B cell (primary cell): Measurements from ENCODE around the gene ZC3H7B. TPM values are rescaled to one million over a fixed set of nuclear protein-coding genes. Genes with fewer than 3 reads are reported as not detected.

Experiments
- ATAC-seq: fragments of 200-7000 bp; cut with Tn5 transposase; one replicate; pipeline ENCODE4 v1.10.0; 2021; ENCODE audit warnings: low read depth, mild to moderate bottlenecking, moderate number of reproducible peaks, moderate library complexity
- CTCF ChIA-PET: fragments of 350-600 bp; sonication (Branson Sonifier 250); formaldehyde crosslinking; loops from one replicate; lab custom pipeline; 2021; ENCODE audit warnings: antibody characterized with exemption, inconsistent platforms; lab: Charles Lee
- POLR2A ChIA-PET: fragments of 350-600 bp; sonication (Branson Sonifier 250); formaldehyde crosslinking; loops from one replicate; lab custom pipeline; 2021; ENCODE audit warnings: antibody characterized with exemption; lab: Charles Lee
- DNase-seq: peaks from one replicate; pipeline ENCODE4 v3.0.0; 2013
- H2AFZ ChIP-seq: 2 replicates; pipeline ENCODE4 v1.6.1; 2012; ENCODE audit warnings: mild to moderate bottlenecking, low read depth, low read length; ENCODE audit not compliant: insufficient read depth, poor library complexity, severe bottlenecking
- H3K27ac ChIP-seq, 2 donors: 1 replicate in 1 of 2; 2 replicates in 1 of 2; pipeline ENCODE4 v1.5.1; 2012 to 2013; ENCODE audit warnings: low read length in 2 of 2, mild to moderate bottlenecking in 2 of 2, moderate library complexity in 1 of 2
- H3K27me3 ChIP-seq, 4 experiments: fragments of 200-600 bp in 1 of 4; sonication (generic) in 1 of 4; replicated peaks in 1 of 4; 1 replicate in 2 of 4; 2 replicates in 2 of 4; pipeline versions ENCODE4 v1.6.1 to v1.7.0; 2013 to 2016; ENCODE audit warnings: low read length in 3 of 4, mild to moderate bottlenecking in 2 of 4, mixed read lengths in 1 of 4, moderate library complexity in 1 of 4; ENCODE audit not compliant: insufficient read depth in 4 of 4, control insufficient read depth in 3 of 4; ENCODE audit errors: control extremely low read depth in 1 of 4
- H3K36me3 ChIP-seq, 2 experiments: replicated peaks in 1 of 2; 1 replicate in 1 of 2; 2 replicates in 1 of 2; pipeline versions ENCODE4 v1.6.1 to v1.7.1; 2013; ENCODE audit warnings: low read length in 1 of 2; ENCODE audit not compliant: insufficient read depth in 2 of 2, control insufficient read depth in 1 of 2; ENCODE audit errors: control extremely low read depth in 1 of 2, extremely low read depth in 1 of 2
- H3K4me1 ChIP-seq, 2 donors: fragments of 200-600 bp in 1 of 2; sonication (generic) in 1 of 2; 1 replicate in 1 of 2; 2 replicates in 1 of 2; pipeline versions ENCODE4 v1.5.1 to v1.6.1; 2013 to 2017; ENCODE audit warnings: low read length in 2 of 2; ENCODE audit not compliant: control insufficient read depth in 2 of 2, insufficient read depth in 2 of 2
- H3K4me2 ChIP-seq: replicated peaks from 2 replicates; pipeline ENCODE3; 2012; ENCODE audit warnings: mild to moderate bottlenecking, low read depth, low read length; ENCODE audit not compliant: poor library complexity, severe bottlenecking
- H3K4me3 ChIP-seq, 5 experiments: fragments of 200-600 bp in 1 of 5; sonication (generic) in 1 of 5; 1 replicate in 3 of 5; 2 replicates in 2 of 5; pipeline versions ENCODE4 v1.5.1 to v1.7.0; 2011 to 2016; ENCODE audit warnings: low read length in 4 of 5, mild to moderate bottlenecking in 4 of 5, low read depth in 2 of 5, control low read depth in 1 of 5, moderate library complexity in 1 of 5; ENCODE audit not compliant: insufficient read depth in 1 of 5; ENCODE audit errors: control extremely low read depth in 1 of 5, extremely low read depth in 1 of 5
- H3K79me2 ChIP-seq: fragments of 200-600 bp; sonication (generic); one replicate; pipeline ENCODE4 v1.6.0; 2016; ENCODE audit warnings: low read length; ENCODE audit not compliant: control insufficient read depth, insufficient read depth
- H3K9ac ChIP-seq: fragments of 200-600 bp; sonication (generic); 2 replicates; pipeline ENCODE4 v1.6.1; 2017; ENCODE audit warnings: mild to moderate bottlenecking, low read length, moderate library complexity
- H3K9me3 ChIP-seq, 3 donors: one replicate each; pipeline versions ENCODE4 v1.6.1 to v1.7.1; 2013; ENCODE audit warnings: low read length in 2 of 3; ENCODE audit not compliant: control insufficient read depth in 2 of 3, insufficient read depth in 1 of 3; ENCODE audit errors: control extremely low read depth in 1 of 3
- H4K20me1 ChIP-seq: 2 replicates; pipeline ENCODE4 v1.6.0; 2012; ENCODE audit warnings: mild to moderate bottlenecking, low read length; ENCODE audit not compliant: insufficient read depth, control insufficient read depth, poor library complexity, severe bottlenecking
- H3K27ac Mint-ChIP-seq: one replicate; pipeline ENCODE4 v1.8.0; 2021; ENCODE audit warnings: mixed read lengths
- H3K27me3 Mint-ChIP-seq: one replicate; pipeline ENCODE4 v1.8.0; 2021; ENCODE audit warnings: mixed read lengths
- H3K4me1 Mint-ChIP-seq: one replicate; pipeline ENCODE4 v1.8.0; 2021; ENCODE audit warnings: mixed read lengths
- H3K4me3 Mint-ChIP-seq: one replicate; pipeline ENCODE4 v1.8.0; 2021; ENCODE audit warnings: mixed read lengths
- H3K9me3 Mint-ChIP-seq: one replicate; pipeline ENCODE4 v1.8.0; 2022; ENCODE audit warnings: mixed read lengths; ENCODE audit not compliant: insufficient read depth
- EZH2 ChIP-seq: IDR thresholded peaks from 2 replicates; pipeline ENCODE4 v1.6.1; 2012; ENCODE audit warnings: borderline replicate concordance, low read depth, mild to moderate bottlenecking, moderate library complexity, low read length; ENCODE audit not compliant: insufficient read depth, poor library complexity, severe bottlenecking
- WGBS: methylation state at CpG from one replicate; pipeline ENCODE4 v1.1.5; 2013; ENCODE audit warnings: missing lambda C conversion rate; ENCODE audit not compliant: insufficient coverage; 5-methylcytosine and 5-hydroxymethylcytosine counted together
- intact Hi-C: fragments of 100-400 bp; cut with micrococcal nuclease; formaldehyde crosslinking; loops from one replicate; pipeline ENCODE4 v1.10.0; 2022
- polyA plus RNA-seq: library from polyadenylated mRNA; depleted of rRNA; stranded (reverse); fragments of >200 nt; gene quantifications from 2 replicates; pipeline ENCODE4 v1.2.3, GENCODE V29; 2012
- total RNA-seq, 2 donors: library from RNA; stranded (reverse); fragments of 120-200 nt in 1 of 2; gene quantifications; 1 replicate in 1 of 2; 2 replicates in 1 of 2; pipeline versions ENCODE4 v1.2.3 to v1.2.4, GENCODE V29; 2013 to 2022
- TF ChIP-seq, protein P1 (sequence below): fragments of 200-600 bp; IDR thresholded peaks from one replicate; pipeline ENCODE4 v1.8.0; 2022; ENCODE audit warnings: antibody characterized with exemption, mild to moderate bottlenecking

ZC3H7B gene
- total and polyA plus RNA-seq, 2 donors (not counting 1 experiment from before 2014, with no cell fraction given), result 29.8 to 41.9 TPM

DNA sequence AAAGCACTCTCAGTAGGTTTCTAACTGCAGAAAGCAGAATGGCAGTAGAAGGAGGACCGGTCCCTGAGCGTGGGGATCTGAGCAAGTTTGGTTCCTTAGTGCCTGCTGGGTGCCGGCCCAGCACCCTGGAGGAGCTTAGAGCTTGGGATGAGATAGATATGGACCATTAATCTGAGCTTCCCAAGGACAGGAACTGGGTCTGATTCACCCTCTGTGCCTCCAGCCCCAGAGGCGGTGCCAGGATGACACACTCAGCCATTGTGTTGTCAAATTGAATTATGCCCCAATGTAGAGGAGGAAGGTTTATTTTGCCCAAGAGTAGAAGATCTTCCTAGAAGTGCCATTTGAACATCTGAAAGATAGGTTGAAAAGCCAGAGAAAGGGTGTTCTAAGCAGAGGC is 4.3 kb downstream of the ZC3H7B start:
- H3K36me3 ChIP-seq, result peaks cover 5 to 15% of the 10 kb centered on the region in 2 experiments
- H3K79me2 ChIP-seq, result peaks cover 94% of the 10 kb centered on the region
- H4K20me1 ChIP-seq, result peaks cover 48% of the 10 kb centered on the region
- peaks cover 11 to 15% of the 10 kb centered on the region in 2 donors for H3K4me1 ChIP-seq
- CTCF ChIA-PET, result no interaction called here
- H3K9me3 Mint-ChIP-seq, result no peaks in the 10 kb centered on the region
- H3K27ac ChIP-seq, result no peak overlapping the region
- no peak for ATAC-seq
- TF ChIP-seq EZH2, result no peak
- TF ChIP-seq, protein P1, sequence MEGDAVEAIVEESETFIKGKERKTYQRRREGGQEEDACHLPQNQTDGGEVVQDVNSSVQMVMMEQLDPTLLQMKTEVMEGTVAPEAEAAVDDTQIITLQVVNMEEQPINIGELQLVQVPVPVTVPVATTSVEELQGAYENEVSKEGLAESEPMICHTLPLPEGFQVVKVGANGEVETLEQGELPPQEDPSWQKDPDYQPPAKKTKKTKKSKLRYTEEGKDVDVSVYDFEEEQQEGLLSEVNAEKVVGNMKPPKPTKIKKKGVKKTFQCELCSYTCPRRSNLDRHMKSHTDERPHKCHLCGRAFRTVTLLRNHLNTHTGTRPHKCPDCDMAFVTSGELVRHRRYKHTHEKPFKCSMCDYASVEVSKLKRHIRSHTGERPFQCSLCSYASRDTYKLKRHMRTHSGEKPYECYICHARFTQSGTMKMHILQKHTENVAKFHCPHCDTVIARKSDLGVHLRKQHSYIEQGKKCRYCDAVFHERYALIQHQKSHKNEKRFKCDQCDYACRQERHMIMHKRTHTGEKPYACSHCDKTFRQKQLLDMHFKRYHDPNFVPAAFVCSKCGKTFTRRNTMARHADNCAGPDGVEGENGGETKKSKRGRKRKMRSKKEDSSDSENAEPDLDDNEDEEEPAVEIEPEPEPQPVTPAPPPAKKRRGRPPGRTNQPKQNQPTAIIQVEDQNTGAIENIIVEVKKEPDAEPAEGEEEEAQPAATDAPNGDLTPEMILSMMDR, result no peak
- intact Hi-C loops, result no loop called here
- no peak overlapping the region for H3K27ac Mint-ChIP-seq
- H3K4me2 ChIP-seq, result no peak overlapping the region
- DNase-seq, result no peak
- no peaks in the 10 kb centered on the region for H3K9me3 ChIP-seq
- H3K4me3 ChIP-seq, result no peak overlapping the region
- no peak overlapping the region for H3K4me3 Mint-ChIP-seq
- H2AFZ ChIP-seq, result no peak overlapping the region
- H3K27me3 ChIP-seq, result no peaks in the 10 kb centered on the region
- H3K27me3 Mint-ChIP-seq, result no peaks in the 10 kb centered on the region
- no peak overlapping the region for H3K9ac ChIP-seq
- H3K4me1 Mint-ChIP-seq, result peaks cover 38% of the 10 kb centered on the region
- WGBS, result 100% methylated on average over 4 of the region's 4 CpGs
- POLR2A ChIA-PET, result interaction anchor here (0.6 kb wide), 1 partner anchor 20 kb away, joined by 3 read pairs; no protein-coding TSS in a partner anchor

DNA sequence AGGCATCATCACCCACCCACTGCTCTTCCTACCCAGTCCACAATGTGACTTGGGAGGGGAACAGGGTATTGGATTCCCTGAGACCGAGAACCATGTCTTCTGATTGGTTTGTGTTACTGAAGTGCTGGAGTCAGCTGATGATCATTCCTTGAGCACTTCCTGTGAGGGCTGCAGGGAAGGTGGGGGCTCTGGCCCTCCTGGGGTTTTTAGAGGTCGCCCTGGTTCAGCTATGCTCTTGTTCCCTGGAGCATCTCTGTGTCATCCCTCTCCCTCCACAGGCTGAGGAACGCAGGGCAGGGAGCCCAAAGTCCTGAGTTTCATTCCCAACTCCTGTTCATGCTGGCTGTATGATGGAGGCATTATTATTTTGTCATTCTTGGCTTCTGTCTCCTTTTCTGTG is 6.7 kb downstream of the ZC3H7B start:
- no peak overlapping the region for H2AFZ ChIP-seq
- H3K4me1 ChIP-seq, result peaks cover 2 to 3% of the 10 kb centered on the region in 2 donors
- H3K27ac Mint-ChIP-seq, result no peak overlapping the region
- intact Hi-C loops, result no loop called here
- peaks cover 33% of the 10 kb centered on the region for H3K4me1 Mint-ChIP-seq
- no peak overlapping the region for H3K4me3 Mint-ChIP-seq
- TF ChIP-seq, protein P1, result no peak
- no peak for TF ChIP-seq EZH2
- no CpG with 5 or more reads among the region's 3 CpGs for WGBS
- no peaks in the 10 kb centered on the region for H3K27me3 Mint-ChIP-seq
- H3K27me3 ChIP-seq, result no peaks in the 10 kb centered on the region
- no peak overlapping the region for H3K4me3 ChIP-seq
- POLR2A ChIA-PET, result no interaction called here
- no peak for ATAC-seq
- no peak for DNase-seq
- H3K9me3 ChIP-seq, result no peaks in the 10 kb centered on the region
- CTCF ChIA-PET, result no interaction called here
- peaks cover 55% of the 10 kb centered on the region for H4K20me1 ChIP-seq
- H3K36me3 ChIP-seq, result peaks cover 5 to 15% of the 10 kb centered on the region in 2 experiments
- no peak overlapping the region for H3K4me2 ChIP-seq
- peaks cover 94% of the 10 kb centered on the region for H3K79me2 ChIP-seq
- no peaks in the 10 kb centered on the region for H3K9me3 Mint-ChIP-seq
- no peak overlapping the region for H3K9ac ChIP-seq
- no peak overlapping the region for H3K27ac ChIP-seq
